LNCAP (cell line): ENCODE measurements around the gene FAM227A.

Experiments used
- CTCF ChIP-seq: fragments of 450-650 bp; IDR thresholded peaks from 2 replicates; pipeline ENCODE4 v1.5.1; 2017; ENCODE audit warnings: mild to moderate bottlenecking

FAM227A gene

GRCh38 chr22:38567531-38568285, 88.5 kb downstream of the FAM227A start:
- TF ChIP-seq CTCF: no peak

- no peak for TF ChIP-seq CTCF
These were observed 89.3 kb downstream of the FAM227A start for GRCh38 chr22:38566726-38567504.

GRCh38 chr22:38565441-38565840, 90.8 kb downstream of the FAM227A start:
- no peak for TF ChIP-seq CTCF

GRCh38 chr22:38564669-38565068, 91.5 kb downstream of the FAM227A start:
- TF ChIP-seq CTCF: no peak

GRCh38 chr22:38554281-38554680, 101.9 kb downstream of the FAM227A start:
- TF ChIP-seq CTCF: no peak

- TF ChIP-seq CTCF: no peak
These were observed 106.9 kb downstream of the FAM227A start for GRCh38 chr22:38549101-38549894.

- TF ChIP-seq CTCF: no peak
These were observed 115.5 kb downstream of the FAM227A start for GRCh38 chr22:38540701-38541100.
